ENCODE measurements around the gene ANGEL2. TPM values are rescaled to one million over a fixed set of nuclear protein-coding genes. Genes with fewer than 3 reads are reported as not detected.
"Not testable (repeated sequence)": the region's sequence is repeated elsewhere in the genome, so short reads cannot be mapped to it uniquely, and the experiment has no call there.

ANGEL2 gene
- total RNA-seq, 2 experiments from 2014 or later, result 41.3 to 51.5 TPM

DNA sequence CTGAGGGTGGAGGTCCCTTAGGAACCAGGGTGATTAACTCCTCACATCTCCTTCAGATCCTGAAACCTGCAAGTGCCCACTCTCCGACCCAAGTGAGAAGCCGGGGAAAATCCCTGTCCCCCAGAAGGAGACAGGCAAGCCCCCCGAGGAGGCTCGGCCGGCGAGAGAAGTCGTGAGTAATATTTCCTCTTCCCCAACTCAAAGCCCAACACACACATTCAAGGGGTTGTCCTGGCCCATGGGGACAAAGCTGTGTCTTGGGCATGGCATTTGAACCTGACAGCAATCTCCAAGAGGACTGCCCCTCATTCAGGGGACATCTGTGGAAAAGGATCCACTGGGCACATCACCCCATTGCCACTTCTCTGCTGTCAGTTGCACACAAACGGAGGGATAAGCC lies 41.8 kb downstream of the ANGEL2 start:
- H3K36me3 Mint-ChIP-seq (ENCODE audit: low read depth), result no peaks in the 10 kb centered on the region
- ATAC-seq (no peak), DNase-seq (no peak)
- CTCF ChIA-PET, result no interaction called here
- peaks cover 2% of the 10 kb centered on the region for H3K27me3 Mint-ChIP-seq
- no peak overlapping the region for H3K4me3 Mint-ChIP-seq
- intact Hi-C loops (cut with DNase I, micrococcal nuclease), result no loop called here
- POLR2A ChIA-PET, result no interaction called here
- no peaks in the 10 kb centered on the region for H3K9me3 Mint-ChIP-seq (ENCODE audit: low read depth)
- no peak overlapping the region for H3K27ac Mint-ChIP-seq
- peaks cover 6% of the 10 kb centered on the region for H3K4me1 Mint-ChIP-seq

DNA sequence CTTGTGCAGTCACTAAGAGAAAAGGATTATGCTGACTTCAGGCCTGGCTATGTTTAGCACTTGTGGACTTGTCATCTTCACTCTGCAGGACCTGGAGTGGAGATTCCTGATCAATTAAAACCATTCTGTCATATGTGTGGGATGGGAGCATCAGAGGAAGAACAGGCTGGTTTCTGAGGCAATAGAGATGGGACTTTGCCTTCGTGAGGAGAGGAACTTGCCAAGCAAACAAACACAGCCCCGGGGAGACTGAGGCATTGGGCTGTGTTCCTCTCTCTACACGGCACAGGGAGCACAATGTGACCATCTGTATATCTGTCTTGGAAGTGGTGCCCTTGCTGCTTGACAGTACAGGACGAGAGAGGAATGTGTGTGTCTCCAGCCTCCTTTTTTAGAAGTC lies 42.2 kb downstream of the ANGEL2 start:
- Mint-ChIP-seq H3K27me3 (peaks cover 2% of the 10 kb centered on the region), H3K4me3 (no peak overlapping the region), H3K36me3 (ENCODE audit: low read depth) (no peaks in the 10 kb centered on the region), H3K27ac (no peak overlapping the region), H3K4me1 (peaks cover 1% of the 10 kb centered on the region), H3K9me3 (ENCODE audit: low read depth) (no peaks in the 10 kb centered on the region)
- intact Hi-C loops (cut with DNase I, micrococcal nuclease), result no loop called here
- DNase-seq (no peak), ATAC-seq (no peak)
- ChIA-PET POLR2A (no interaction called here), CTCF (no interaction called here)

- ChIA-PET CTCF (no interaction called here), POLR2A (no interaction called here)
- H3K9me3 Mint-ChIP-seq (ENCODE audit: low read depth), result no peaks in the 10 kb centered on the region
- peaks cover 8% of the 10 kb centered on the region for H3K27me3 Mint-ChIP-seq
- no peak overlapping the region for H3K4me3 Mint-ChIP-seq
- DNase-seq (no peak), ATAC-seq (no peak)
- intact Hi-C loops (cut with DNase I, micrococcal nuclease), result no loop called here
- H3K4me1 Mint-ChIP-seq, result peaks cover 1% of the 10 kb centered on the region
- H3K27ac Mint-ChIP-seq, result no peak overlapping the region
- H3K36me3 Mint-ChIP-seq (ENCODE audit: low read depth), result no peaks in the 10 kb centered on the region
These were observed 44.4 kb downstream of the ANGEL2 start for GRCh38 chr1:212971312-212971711.

DNA sequence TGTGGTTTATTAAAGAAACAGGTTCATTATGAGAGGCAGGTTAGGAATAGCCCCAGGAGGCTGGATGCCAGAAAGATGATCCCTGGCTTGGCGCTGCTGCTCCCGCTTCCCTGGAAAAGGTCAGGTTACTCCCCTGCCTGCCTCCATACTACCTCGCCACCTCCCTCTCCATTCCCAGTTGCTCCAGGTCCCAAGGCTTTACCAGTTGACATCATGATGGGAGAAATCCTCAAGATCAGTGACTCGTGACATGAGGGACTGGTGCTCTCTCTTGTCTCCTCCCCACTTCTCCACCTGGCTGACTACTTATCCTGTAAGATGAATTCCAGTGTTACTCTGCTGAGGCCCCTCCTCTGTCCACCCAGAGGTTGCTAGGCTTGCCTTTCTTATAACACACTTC lies 45.6 kb downstream of the ANGEL2 start:
- Mint-ChIP-seq H3K27me3 (peaks cover 8% of the 10 kb centered on the region), H3K9me3 (ENCODE audit: low read depth) (no peaks in the 10 kb centered on the region), H3K27ac (no peak overlapping the region), H3K4me3 (no peak overlapping the region), H3K36me3 (ENCODE audit: low read depth) (no peaks in the 10 kb centered on the region), H3K4me1 (peaks cover 1% of the 10 kb centered on the region)
- intact Hi-C loops (cut with DNase I, micrococcal nuclease), result no loop called here
- ChIA-PET POLR2A (no interaction called here), CTCF (no interaction called here)
- DNase-seq (no peak), ATAC-seq (no peak)

DNA sequence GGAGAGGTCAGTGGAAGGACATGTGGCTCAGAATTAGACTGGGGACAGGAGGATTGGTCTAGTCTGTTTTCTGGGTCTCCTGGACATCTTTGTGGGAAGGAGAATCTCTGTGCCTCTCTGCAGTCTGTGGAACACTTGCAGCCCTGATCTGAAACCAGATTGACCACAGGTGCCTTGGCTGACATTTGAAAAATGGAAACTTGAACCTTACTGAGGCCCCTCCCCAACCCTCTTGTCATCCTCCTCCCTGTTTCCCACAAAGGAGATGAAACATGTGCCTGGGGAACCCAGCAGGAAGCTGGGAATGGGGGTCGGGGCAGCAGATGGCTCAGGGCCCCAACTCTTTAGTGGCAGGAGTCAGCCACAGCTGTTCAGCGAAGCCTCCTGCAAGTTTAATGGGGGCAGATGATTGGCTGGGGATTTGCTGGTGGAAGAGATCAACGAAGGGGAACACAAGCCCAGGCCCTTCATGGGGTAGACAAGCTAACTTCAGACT lies 47.3 kb downstream of the ANGEL2 start:
- Mint-ChIP-seq H3K27me3 (peaks cover 8% of the 10 kb centered on the region), H3K4me1 (peaks cover 1% of the 10 kb centered on the region), H3K27ac (no peak overlapping the region), H3K4me3 (no peak overlapping the region), H3K36me3 (ENCODE audit: low read depth) (no peaks in the 10 kb centered on the region), H3K9me3 (ENCODE audit: low read depth) (no peaks in the 10 kb centered on the region)
- no peak for ATAC-seq
- CTCF ChIA-PET, result interaction anchor here (0.6 to 3.0 kb wide), 7 partner anchors 14 to 1018 kb away, joined by 3 to 23 read pairs (median 4); no protein-coding TSS in a partner anchor
- POLR2A ChIA-PET, result no interaction called here
- intact Hi-C loops (cut with DNase I, micrococcal nuclease), result no loop called here
- no peak for DNase-seq

- intact Hi-C loops (cut with DNase I, micrococcal nuclease), result no loop called here
- no peak overlapping the region for H3K27ac Mint-ChIP-seq
- peaks cover 10% of the 10 kb centered on the region for H3K27me3 Mint-ChIP-seq
- peaks cover 1% of the 10 kb centered on the region for H3K4me1 Mint-ChIP-seq
- no peaks in the 10 kb centered on the region for H3K36me3 Mint-ChIP-seq (ENCODE audit: low read depth)
- ATAC-seq (peak; percentile 81), DNase-seq (peak; percentile 16)
- CTCF ChIA-PET, result interaction anchor here (1.1 to 3.0 kb wide), 6 partner anchors 14 to 396 kb away, joined by 3 to 23 read pairs (median 4); no protein-coding TSS in a partner anchor
- no peaks in the 10 kb centered on the region for H3K9me3 Mint-ChIP-seq (ENCODE audit: low read depth)
- H3K4me3 Mint-ChIP-seq, result no peak overlapping the region
- POLR2A ChIA-PET, result no interaction called here
These were observed 47.9 kb downstream of the ANGEL2 start for GRCh38 chr1:212967801-212968200.

DNA sequence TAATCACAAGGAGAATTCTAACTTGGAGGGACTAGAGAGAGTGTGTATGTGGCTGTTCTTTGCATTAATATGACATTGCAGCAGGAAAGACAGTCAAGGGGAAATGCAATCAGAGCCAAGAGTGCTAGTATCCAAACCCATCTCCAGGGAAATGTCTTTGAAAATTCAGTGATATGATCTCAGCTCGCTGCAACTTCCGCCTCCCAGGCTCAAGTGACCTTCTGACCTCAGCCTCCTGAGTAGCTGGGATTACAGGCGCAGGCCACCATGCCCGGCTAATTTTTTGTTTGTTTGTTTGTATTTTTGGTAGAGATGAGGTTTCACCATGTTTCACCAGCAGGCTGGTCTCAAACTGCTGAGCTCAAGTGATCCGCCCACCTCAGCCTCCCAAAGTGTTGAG lies 49.1 kb downstream of the ANGEL2 start:
- CTCF ChIA-PET, result interaction anchor here (1.0 to 3.0 kb wide), 2 partner anchors 18 to 29 kb away, joined by 5 to 23 read pairs; no protein-coding TSS in a partner anchor
- POLR2A ChIA-PET, result no interaction called here

GRCh38 chr1:212964993-212965392 lies 50.7 kb downstream of the ANGEL2 start:
- H3K36me3 Mint-ChIP-seq (ENCODE audit: low read depth); ATAC-seq; H3K27ac Mint-ChIP-seq; H3K9me3 Mint-ChIP-seq (ENCODE audit: low read depth); H3K4me1 Mint-ChIP-seq; H3K4me3 Mint-ChIP-seq; intact Hi-C loops (cut with DNase I, micrococcal nuclease); POLR2A ChIA-PET; DNase-seq: not testable (repeated sequence)
- CTCF ChIA-PET, result interaction anchor here (0.6 to 1.2 kb wide), 3 partner anchors 24 to 34 kb away, joined by 3 to 5 read pairs (median 4); no protein-coding TSS in a partner anchor
- H3K27me3 Mint-ChIP-seq, result peaks cover 10% of the 10 kb centered on the region

More for the DNA sequence above, 49.1 kb downstream of the ANGEL2 start:
- intact Hi-C loops (cut with DNase I, micrococcal nuclease), result no loop called here
- Mint-ChIP-seq H3K4me3 (no peak overlapping the region), H3K27ac (no peak overlapping the region), H3K36me3 (ENCODE audit: low read depth) (no peaks in the 10 kb centered on the region), H3K9me3 (ENCODE audit: low read depth) (no peaks in the 10 kb centered on the region), H3K27me3 (peaks cover 10% of the 10 kb centered on the region), H3K4me1 (peaks cover 1% of the 10 kb centered on the region)
- ATAC-seq, result no peak
- DNase-seq, result no peak

- H3K27me3 Mint-ChIP-seq, result peaks cover 10% of the 10 kb centered on the region
- ChIA-PET CTCF (interaction anchor here (1.0 kb wide), 1 partner anchor 31 kb away, joined by 5 read pairs; no protein-coding TSS in a partner anchor), POLR2A (no interaction called here)
- intact Hi-C loops (cut with DNase I, micrococcal nuclease), result no loop called here
- H3K4me1 Mint-ChIP-seq, result peaks cover 1% of the 10 kb centered on the region
- no peaks in the 10 kb centered on the region for H3K36me3 Mint-ChIP-seq (ENCODE audit: low read depth)
- ATAC-seq, result no peak
- H3K9me3 Mint-ChIP-seq (ENCODE audit: low read depth), result no peaks in the 10 kb centered on the region
- H3K4me3 Mint-ChIP-seq, result no peak overlapping the region
- DNase-seq, result no peak
- H3K27ac Mint-ChIP-seq, result no peak overlapping the region
These were observed 51.6 kb downstream of the ANGEL2 start for GRCh38 chr1:212964102-212964501.

DNA sequence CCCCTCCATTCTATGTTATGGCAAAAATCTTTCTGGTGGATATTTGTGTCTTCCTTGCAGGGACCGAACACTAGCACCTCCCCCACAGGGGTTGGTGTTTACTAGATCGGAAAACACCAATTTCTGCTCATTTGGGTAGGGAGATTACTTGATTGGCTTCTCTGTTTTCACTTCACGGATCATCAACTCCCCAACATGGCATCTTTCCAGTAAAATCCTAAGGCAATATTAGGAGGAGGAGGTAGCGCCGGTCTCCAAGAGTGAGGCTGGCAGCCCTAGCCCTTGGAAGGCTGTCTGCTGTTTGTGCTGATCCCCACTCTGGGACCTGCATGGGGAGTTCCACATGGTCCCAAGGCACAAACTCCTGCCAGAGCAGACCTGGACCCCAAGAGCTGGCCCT lies 53.2 kb downstream of the ANGEL2 start:
- intact Hi-C loops (cut with DNase I, micrococcal nuclease), result no loop called here
- Mint-ChIP-seq H3K4me3 (no peak overlapping the region), H3K36me3 (ENCODE audit: low read depth) (no peaks in the 10 kb centered on the region), H3K4me1 (no peaks in the 10 kb centered on the region), H3K27ac (no peak overlapping the region), H3K27me3 (peaks cover 9% of the 10 kb centered on the region), H3K9me3 (ENCODE audit: low read depth) (no peaks in the 10 kb centered on the region)
- CTCF ChIA-PET, result interaction anchor here (0.6 to 1.0 kb wide), 2 partner anchors 20 kb away, joined by 3 to 5 read pairs; no protein-coding TSS in a partner anchor
- ATAC-seq, result no peak
- POLR2A ChIA-PET, result no interaction called here
- DNase-seq, result no peak

DNA sequence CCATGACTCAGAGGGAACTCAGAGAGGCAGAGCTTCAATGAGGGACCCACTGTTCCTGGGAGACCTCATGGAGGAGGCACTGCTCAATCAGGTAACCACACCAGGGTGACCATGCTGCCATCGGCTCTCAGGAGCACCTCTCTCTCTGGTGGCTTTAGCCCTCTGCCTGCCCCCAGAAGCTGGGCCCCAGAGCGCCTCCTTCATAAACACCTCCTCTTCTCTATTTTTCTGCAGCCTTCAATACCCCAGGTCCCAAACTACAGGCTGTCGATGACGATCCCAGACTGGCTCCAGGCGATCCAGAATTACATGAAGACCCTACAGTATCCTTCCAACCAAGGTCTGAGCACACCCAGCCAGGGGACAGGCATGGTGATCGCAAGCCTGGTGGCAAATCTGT lies 54.7 kb downstream of the ANGEL2 start:
- no peak overlapping the region for H3K27ac Mint-ChIP-seq
- POLR2A ChIA-PET, result no interaction called here
- H3K36me3 Mint-ChIP-seq (ENCODE audit: low read depth), result no peaks in the 10 kb centered on the region
- H3K9me3 Mint-ChIP-seq (ENCODE audit: low read depth), result no peaks in the 10 kb centered on the region
- DNase-seq (no peak), ATAC-seq (no peak)
- peaks cover 10% of the 10 kb centered on the region for H3K27me3 Mint-ChIP-seq
- no peak overlapping the region for H3K4me3 Mint-ChIP-seq
- H3K4me1 Mint-ChIP-seq, result no peaks in the 10 kb centered on the region
- intact Hi-C loops (cut with DNase I, micrococcal nuclease), result no loop called here
- CTCF ChIA-PET, result no interaction called here

GRCh38 chr1:212959266-212960220 lies 56.1 kb downstream of the ANGEL2 start:
- Mint-ChIP-seq H3K9me3 (ENCODE audit: low read depth) (no peaks in the 10 kb centered on the region), H3K36me3 (ENCODE audit: low read depth) (no peaks in the 10 kb centered on the region), H3K27me3 (peaks cover 8% of the 10 kb centered on the region), H3K4me1 (no peaks in the 10 kb centered on the region), H3K4me3 (no peak overlapping the region), H3K27ac (no peak overlapping the region)
- DNase-seq (no peak), ATAC-seq (no peak)
- intact Hi-C loops (cut with DNase I, micrococcal nuclease), result no loop called here
- ChIA-PET POLR2A (no interaction called here), CTCF (interaction anchor here (0.6 to 1.5 kb wide), 2 partner anchors 36 to 283 kb away, joined by 4 to 6 read pairs; no protein-coding TSS in a partner anchor)
